Keratinocyte (primary cell): ENCODE results near the gene TTPAL.

Experiments
- EZH2 ChIP-seq: IDR thresholded peaks from one replicate; pipeline ENCODE4 v1.6.1; 2012; ENCODE audit warnings: inconsistent platforms, mild to moderate bottlenecking, low read length, moderate library complexity
- TF ChIP-seq, protein P1 (sequence below), 3 experiments: IDR thresholded peaks in 1 of 3; conservative IDR thresholded peaks in 1 of 3; optimal IDR thresholded peaks in 1 of 3; 2 replicates in 2 of 3; 3 replicates in 1 of 3; pipeline versions ENCODE3 to v1.5.1; 2011; ENCODE audit warnings: low read length in 3 of 3, mild to moderate bottlenecking in 3 of 3, moderate library complexity in 2 of 3, control low read depth in 1 of 3, inconsistent platforms in 1 of 3; ENCODE audit not compliant: insufficient read depth in 2 of 3; ENCODE audit errors: extremely low read depth in 1 of 3

DNA sequence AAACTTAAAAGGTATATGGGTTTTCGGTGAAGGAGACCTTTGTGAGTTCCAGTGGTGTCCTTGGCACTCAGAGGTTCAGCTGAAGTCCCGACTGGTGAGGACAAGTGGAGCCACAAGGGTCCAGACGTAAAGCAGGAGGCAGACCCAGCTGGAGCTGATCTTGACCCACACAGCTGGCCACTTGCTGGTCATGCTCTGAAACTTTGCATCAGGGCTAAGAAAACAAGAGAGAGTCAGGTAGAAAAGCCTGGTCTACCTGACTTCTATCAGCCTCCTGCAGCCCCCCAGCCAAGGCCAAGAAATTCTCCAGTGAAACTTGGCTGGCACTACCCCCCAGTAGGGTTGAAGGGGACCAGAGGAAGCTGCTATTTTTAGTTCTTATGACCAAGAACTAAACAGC lies 24.5 kb downstream of the TTPAL start:
- TF ChIP-seq, protein P1, sequence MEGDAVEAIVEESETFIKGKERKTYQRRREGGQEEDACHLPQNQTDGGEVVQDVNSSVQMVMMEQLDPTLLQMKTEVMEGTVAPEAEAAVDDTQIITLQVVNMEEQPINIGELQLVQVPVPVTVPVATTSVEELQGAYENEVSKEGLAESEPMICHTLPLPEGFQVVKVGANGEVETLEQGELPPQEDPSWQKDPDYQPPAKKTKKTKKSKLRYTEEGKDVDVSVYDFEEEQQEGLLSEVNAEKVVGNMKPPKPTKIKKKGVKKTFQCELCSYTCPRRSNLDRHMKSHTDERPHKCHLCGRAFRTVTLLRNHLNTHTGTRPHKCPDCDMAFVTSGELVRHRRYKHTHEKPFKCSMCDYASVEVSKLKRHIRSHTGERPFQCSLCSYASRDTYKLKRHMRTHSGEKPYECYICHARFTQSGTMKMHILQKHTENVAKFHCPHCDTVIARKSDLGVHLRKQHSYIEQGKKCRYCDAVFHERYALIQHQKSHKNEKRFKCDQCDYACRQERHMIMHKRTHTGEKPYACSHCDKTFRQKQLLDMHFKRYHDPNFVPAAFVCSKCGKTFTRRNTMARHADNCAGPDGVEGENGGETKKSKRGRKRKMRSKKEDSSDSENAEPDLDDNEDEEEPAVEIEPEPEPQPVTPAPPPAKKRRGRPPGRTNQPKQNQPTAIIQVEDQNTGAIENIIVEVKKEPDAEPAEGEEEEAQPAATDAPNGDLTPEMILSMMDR (optimal IDR thresholded peaks at IDR 0.05 in 1 of 3, IDR thresholded peaks at IDR 0.05 in 1 of 3, conservative IDR thresholded peaks at IDR 0.05 in 1 of 3; ENCODE audit: extremely low read depth in 1 of 3, insufficient read depth in 2 of 3, low read length in 3 of 3), result no peak
- TF ChIP-seq EZH2, result no peak
